ENCODE data around the gene RELN. TPM values are rescaled to one million over a fixed set of nuclear protein-coding genes. Genes with fewer than 3 reads are reported as not detected.

The RELN gene
- total RNA-seq, 1 experiment from 2014 or later: 0.20 TPM

DNA sequence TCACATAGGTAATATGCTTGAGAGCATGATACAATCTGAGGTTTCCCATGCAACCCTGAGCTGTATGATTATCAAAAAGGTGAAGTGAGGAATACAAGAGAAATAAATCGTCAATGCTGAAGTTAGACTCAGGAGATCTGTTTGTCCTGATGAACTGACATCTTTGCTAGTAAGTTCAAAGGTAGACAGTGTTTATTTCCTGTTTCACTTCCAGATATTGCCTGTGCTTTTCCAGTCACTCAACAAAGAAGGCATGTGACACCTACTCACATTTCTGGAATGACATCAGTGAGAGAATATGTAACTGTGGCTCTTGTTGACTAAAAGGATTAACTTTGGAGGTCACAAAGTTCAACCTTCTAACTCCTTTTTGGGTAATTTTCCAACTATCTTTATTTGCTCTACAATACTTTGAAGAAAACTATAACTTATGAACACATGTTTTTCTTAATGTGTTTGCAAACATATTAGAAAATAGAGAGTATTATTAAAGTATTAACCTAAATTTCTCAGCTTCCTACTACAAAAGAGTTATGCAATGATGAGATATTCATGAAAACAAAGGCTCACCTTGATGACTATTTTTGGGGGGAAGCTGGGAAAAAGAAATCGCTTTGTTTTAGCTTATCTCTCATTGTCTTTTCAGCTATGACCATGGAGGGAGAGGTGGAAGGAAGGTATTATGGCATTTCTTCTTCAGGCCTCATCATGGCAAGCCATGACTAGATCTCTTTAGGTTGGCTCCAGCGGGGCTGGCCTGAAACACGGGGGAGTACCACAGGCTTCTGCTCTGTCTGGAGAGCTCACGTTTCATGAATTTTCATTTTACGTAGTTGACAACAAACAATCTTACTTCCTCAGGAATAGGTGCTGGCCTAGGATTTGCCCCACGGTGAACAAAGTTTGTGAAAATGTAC is 328.7 kb downstream of the RELN start:
- no peaks in the 10 kb centered on the region for H3K9me3 Mint-ChIP-seq
- H3K36me3 Mint-ChIP-seq: no peaks in the 10 kb centered on the region
- no peak overlapping the region for H3K27ac Mint-ChIP-seq
- ChIA-PET CTCF (no interaction called here), POLR2A (no interaction called here)
- no peaks in the 10 kb centered on the region for H3K4me1 Mint-ChIP-seq
- no peaks in the 10 kb centered on the region; the same call in 1 of the 2 replicates for H3K27me3 Mint-ChIP-seq (ENCODE audit: low read depth)
- DNase-seq (ENCODE audit: low spot score) (no peak), ATAC-seq (no peak)
- TF ChIP-seq GABPB1 (CRISPR knock-in tag; IDR thresholded peaks at IDR 0.05): peak; percentile 91
- TF ChIP-seq, protein P1, sequence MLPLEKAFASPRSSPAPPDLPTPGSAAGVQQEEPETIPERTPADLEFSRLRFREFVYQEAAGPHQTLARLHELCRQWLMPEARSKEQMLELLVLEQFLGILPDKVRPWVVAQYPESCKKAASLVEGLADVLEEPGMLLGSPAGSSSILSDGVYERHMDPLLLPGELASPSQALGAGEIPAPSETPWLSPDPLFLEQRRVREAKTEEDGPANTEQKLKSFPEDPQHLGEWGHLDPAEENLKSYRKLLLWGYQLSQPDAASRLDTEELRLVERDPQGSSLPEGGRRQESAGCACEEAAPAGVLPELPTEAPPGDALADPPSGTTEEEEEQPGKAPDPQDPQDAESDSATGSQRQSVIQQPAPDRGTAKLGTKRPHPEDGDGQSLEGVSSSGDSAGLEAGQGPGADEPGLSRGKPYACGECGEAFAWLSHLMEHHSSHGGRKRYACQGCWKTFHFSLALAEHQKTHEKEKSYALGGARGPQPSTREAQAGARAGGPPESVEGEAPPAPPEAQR (CRISPR knock-in tag; IDR thresholded peaks at IDR 0.05): no peak
- no peak overlapping the region for H3K4me3 Mint-ChIP-seq

DNA sequence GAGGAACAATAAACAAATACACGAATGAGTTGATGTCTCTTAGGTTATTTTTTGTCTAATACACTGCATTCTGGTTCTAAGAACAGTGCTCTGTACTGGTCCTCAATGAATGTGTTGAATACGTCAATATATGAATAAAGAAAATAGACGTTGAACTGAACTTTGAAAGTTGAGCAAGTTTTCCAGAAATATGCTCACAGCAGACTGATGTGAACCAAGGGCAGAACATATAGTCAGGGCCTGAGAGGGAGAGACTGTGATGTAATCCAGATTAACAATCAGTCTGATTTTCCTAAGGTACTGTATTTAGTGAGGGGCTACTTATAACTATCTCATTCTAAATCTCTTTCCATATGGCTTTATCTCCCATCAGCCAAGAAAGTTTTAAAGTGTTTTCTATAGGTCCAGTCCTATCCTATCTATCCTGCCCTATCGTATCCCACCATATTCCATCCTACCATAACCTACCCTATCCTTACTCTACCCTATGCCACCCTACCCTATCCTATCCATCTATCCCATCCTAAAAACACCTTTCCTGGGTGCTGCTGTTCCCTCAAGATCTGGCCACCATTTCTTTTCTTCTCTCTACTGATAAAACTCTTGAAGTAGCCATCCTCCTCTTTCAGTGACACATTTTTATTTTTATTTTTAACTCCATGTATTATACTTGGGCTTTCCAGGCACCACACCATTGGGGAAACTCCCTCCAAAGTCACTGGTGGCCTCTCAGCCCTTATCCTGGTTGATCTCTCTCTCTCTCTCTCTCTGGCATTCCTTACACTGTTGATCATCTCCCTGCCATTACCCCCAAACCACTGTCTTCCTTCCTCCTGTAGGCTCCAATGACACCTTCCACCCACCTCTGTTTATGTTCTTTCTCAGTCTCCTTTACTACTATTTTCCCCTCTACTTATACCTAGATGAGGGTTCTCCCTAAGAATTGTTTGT is 331.1 kb downstream of the RELN start:
- no peak overlapping the region for H3K27ac Mint-ChIP-seq
- ChIA-PET CTCF (no interaction called here), POLR2A (no interaction called here)
- no peak overlapping the region for H3K4me3 Mint-ChIP-seq
- H3K9me3 Mint-ChIP-seq: no peaks in the 10 kb centered on the region
- TF ChIP-seq ZNF121 (CRISPR knock-in tag; IDR thresholded peaks at IDR 0.05): no peak
- TF ChIP-seq ZNF317 (CRISPR knock-in tag; IDR thresholded peaks at IDR 0.05; ENCODE audit: borderline replicate concordance, low read depth): no peak
- TF ChIP-seq, protein P2, sequence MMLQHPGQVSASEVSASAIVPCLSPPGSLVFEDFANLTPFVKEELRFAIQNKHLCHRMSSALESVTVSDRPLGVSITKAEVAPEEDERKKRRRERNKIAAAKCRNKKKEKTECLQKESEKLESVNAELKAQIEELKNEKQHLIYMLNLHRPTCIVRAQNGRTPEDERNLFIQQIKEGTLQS (CRISPR knock-in tag; conservative IDR thresholded peaks at IDR 0.05): no peak
- no peak for TF ChIP-seq KAT7 (CRISPR knock-in tag; IDR thresholded peaks at IDR 0.05; ENCODE audit: borderline replicate concordance)
- no peak for TF ChIP-seq TP53 (CRISPR knock-in tag; IDR thresholded peaks at IDR 0.05)
- TF ChIP-seq, protein P1 (CRISPR knock-in tag; IDR thresholded peaks at IDR 0.05): no peak
- TF ChIP-seq, protein P3, sequence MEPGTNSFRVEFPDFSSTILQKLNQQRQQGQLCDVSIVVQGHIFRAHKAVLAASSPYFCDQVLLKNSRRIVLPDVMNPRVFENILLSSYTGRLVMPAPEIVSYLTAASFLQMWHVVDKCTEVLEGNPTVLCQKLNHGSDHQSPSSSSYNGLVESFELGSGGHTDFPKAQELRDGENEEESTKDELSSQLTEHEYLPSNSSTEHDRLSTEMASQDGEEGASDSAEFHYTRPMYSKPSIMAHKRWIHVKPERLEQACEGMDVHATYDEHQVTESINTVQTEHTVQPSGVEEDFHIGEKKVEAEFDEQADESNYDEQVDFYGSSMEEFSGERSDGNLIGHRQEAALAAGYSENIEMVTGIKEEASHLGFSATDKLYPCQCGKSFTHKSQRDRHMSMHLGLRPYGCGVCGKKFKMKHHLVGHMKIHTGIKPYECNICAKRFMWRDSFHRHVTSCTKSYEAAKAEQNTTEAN (CRISPR knock-in tag; IDR thresholded peaks at IDR 0.05): no peak
- TF ChIP-seq NR3C1 (CRISPR knock-in tag; conservative IDR thresholded peaks at IDR 0.05; ENCODE audit: low read depth): no peak
- TF ChIP-seq, protein P4, sequence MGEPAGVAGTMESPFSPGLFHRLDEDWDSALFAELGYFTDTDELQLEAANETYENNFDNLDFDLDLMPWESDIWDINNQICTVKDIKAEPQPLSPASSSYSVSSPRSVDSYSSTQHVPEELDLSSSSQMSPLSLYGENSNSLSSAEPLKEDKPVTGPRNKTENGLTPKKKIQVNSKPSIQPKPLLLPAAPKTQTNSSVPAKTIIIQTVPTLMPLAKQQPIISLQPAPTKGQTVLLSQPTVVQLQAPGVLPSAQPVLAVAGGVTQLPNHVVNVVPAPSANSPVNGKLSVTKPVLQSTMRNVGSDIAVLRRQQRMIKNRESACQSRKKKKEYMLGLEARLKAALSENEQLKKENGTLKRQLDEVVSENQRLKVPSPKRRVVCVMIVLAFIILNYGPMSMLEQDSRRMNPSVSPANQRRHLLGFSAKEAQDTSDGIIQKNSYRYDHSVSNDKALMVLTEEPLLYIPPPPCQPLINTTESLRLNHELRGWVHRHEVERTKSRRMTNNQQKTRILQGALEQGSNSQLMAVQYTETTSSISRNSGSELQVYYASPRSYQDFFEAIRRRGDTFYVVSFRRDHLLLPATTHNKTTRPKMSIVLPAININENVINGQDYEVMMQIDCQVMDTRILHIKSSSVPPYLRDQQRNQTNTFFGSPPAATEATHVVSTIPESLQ (CRISPR knock-in tag; IDR thresholded peaks at IDR 0.05): no peak
- no peaks in the 10 kb centered on the region for H3K36me3 Mint-ChIP-seq
- H3K4me1 Mint-ChIP-seq: no peaks in the 10 kb centered on the region
- H3K27me3 Mint-ChIP-seq (ENCODE audit: low read depth): no peaks in the 10 kb centered on the region; the same call in 1 of the 2 replicates
- DNase-seq (ENCODE audit: low spot score) (no peak), ATAC-seq (no peak)

DNA sequence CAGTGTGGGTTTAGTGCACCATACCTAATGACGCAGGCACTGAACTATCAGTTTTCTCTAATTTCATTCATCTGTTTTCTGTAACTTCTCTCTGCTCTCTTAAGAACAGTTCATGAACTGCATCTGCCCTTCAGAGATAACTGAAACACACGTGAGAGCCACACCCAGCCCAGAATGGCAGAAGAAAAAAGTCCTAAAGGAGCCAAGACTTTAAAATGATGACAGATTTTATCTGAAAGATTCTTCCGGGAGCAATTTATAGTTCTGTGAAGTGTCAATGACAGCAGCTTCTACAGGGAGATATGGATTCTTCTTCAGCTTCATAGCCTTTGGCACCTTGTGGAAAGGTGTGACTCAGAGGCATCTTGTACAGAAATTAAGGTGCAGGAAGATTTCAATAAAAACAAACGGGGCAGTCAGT is 332.0 kb downstream of the RELN start:
- Mint-ChIP-seq H3K36me3 (no peaks in the 10 kb centered on the region), H3K4me1 (peaks cover under 1% of the 10 kb centered on the region; the same call in 1 of the 2 replicates)
- no peak for TF ChIP-seq ESRRA (CRISPR knock-in tag; IDR thresholded peaks at IDR 0.05; ENCODE audit: borderline replicate concordance)
- TF ChIP-seq ZNF416 (CRISPR knock-in tag; IDR thresholded peaks at IDR 0.05): no peak
- TF ChIP-seq, protein P5, sequence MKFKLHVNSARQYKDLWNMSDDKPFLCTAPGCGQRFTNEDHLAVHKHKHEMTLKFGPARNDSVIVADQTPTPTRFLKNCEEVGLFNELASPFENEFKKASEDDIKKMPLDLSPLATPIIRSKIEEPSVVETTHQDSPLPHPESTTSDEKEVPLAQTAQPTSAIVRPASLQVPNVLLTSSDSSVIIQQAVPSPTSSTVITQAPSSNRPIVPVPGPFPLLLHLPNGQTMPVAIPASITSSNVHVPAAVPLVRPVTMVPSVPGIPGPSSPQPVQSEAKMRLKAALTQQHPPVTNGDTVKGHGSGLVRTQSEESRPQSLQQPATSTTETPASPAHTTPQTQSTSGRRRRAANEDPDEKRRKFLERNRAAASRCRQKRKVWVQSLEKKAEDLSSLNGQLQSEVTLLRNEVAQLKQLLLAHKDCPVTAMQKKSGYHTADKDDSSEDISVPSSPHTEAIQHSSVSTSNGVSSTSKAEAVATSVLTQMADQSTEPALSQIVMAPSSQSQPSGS (CRISPR knock-in tag; IDR thresholded peaks at IDR 0.05; ENCODE audit: borderline replicate concordance, low read depth): no peak
- TF ChIP-seq, protein P6, sequence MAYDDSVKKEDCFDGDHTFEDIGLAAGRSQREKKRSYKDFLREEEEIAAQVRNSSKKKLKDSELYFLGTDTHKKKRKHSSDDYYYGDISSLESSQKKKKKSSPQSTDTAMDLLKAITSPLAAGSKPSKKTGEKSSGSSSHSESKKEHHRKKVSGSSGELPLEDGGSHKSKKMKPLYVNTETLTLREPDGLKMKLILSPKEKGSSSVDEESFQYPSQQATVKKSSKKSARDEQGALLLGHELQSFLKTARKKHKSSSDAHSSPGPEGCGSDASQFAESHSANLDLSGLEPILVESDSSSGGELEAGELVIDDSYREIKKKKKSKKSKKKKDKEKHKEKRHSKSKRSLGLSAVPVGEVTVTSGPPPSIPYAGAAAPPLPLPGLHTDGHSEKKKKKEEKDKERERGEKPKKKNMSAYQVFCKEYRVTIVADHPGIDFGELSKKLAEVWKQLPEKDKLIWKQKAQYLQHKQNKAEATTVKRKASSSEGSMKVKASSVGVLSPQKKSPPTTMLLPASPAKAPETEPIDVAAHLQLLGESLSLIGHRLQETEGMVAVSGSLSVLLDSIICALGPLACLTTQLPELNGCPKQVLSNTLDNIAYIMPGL (CRISPR knock-in tag; IDR thresholded peaks at IDR 0.05): no peak
- TF ChIP-seq, protein P7, sequence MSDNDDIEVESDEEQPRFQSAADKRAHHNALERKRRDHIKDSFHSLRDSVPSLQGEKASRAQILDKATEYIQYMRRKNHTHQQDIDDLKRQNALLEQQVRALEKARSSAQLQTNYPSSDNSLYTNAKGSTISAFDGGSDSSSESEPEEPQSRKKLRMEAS (CRISPR knock-in tag; IDR thresholded peaks at IDR 0.05): no peak

More for the DNA sequence above, 332.0 kb downstream of the RELN start:
- no peaks in the 10 kb centered on the region; the same call in 1 of the 2 replicates for H3K27me3 Mint-ChIP-seq (ENCODE audit: low read depth)
- POLR2A ChIA-PET: no interaction called here
- H3K4me3 Mint-ChIP-seq: no peak overlapping the region
- H3K9me3 Mint-ChIP-seq: no peaks in the 10 kb centered on the region
- DNase-seq (ENCODE audit: low spot score) (no peak), ATAC-seq (no peak)
- CTCF ChIA-PET: no interaction called here
- no peak overlapping the region for H3K27ac Mint-ChIP-seq
